Stimulated activated CD4-positive, alpha-beta T cell treated with anti-CD3 and anti-CD28 coated beads, Interleukin-12 subunit alpha, Interleukin-12 subunit beta, amount 100 ng/mL, for 24 hours (primary cell): ENCODE data around the gene CTSL.
"Not testable (repeated sequence)": the region's sequence is repeated elsewhere in the genome, so short reads cannot be mapped to it uniquely, and the experiment has no call there.

Experiments
- DNase-seq, 2 experiments: peaks; one replicate each; pipeline ENCODE4 v3.0.0-alpha.2; 2020; ENCODE audit warnings: low read depth in 2 of 2

CTSL gene

GRCh38 chr9:87720173-87720572 is 5.7 kb upstream of the CTSL start:
- DNase-seq, result no peak

DNA sequence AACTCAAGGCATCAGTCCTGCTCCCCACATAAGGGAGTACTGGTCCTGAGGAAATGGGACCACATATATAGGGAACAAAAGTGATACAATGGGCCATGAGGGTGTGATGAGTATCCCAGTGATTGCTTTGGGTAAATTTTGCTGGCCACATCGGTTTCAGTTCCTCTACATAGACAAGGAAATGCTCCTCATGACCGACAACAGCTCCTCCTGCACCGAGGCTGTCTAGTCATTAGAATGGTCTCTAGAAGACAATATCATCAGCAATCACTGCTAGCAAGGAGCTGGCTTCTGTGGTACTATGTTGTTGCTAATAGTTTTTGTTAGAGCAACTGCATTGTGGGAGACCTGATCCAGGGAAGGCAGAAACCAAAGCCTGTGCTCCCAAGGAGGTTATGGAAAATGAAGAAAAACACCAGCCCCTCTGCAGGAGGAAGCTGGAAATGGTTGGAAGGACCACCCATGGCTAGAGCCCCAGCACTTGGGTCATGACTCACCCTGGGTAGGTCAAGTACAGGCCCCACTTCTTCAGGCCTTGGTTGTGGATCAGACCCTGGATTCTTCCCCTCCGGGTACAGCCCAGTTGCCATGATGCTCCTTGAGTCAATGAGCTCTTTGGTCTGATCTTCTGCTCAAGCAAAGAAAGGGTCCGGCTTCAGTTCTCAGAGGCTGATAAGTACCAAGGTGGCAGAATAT is 3.4 kb upstream of the CTSL start:
- no peak for DNase-seq

DNA sequence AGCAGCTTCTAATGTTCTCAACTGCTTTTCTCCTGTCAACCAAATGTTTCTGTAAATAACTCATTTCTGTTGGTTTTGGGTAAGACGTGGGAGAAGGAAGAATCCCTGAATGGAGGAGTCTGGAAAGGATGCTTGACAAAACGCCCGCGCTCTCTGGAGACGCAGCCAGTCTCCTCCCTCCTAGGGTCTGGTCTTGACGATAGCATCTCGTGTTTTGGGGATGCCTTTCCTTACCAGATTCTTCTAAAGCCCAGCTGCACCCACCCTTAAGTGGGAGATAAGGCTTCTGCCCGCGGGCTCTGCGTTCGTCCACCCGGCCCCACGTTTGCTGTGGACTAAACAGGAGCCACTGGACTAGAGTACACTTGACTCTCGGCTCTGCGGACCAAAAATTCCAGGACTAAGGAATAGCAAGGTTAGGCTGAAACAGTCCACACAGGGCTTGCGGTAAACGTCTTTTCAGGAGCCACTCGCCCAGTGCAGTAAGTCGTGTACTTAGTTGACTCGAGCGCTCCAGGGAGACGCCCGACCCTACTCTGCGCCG is 491 bp upstream of the CTSL start:
- no peak for DNase-seq

DNA sequence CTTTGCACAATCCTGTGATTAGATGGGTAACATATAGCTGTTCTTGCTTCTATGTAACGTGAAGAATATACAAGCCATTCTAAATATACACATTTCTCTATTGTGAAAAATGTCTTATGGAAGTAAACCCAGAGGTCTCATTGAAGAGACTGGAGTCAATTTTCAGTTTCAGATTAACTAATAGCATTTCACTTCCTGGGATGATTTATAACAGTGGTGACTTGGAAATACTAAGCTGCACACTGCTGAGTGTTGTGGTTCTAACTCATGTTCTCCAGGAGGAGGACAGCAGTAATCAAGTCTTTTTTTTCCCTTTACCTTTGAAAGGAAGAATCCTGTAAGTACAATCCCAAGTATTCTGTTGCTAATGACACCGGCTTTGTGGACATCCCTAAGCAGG is 3.3 kb downstream of the CTSL start:
- DNase-seq, result no peak

DNA sequence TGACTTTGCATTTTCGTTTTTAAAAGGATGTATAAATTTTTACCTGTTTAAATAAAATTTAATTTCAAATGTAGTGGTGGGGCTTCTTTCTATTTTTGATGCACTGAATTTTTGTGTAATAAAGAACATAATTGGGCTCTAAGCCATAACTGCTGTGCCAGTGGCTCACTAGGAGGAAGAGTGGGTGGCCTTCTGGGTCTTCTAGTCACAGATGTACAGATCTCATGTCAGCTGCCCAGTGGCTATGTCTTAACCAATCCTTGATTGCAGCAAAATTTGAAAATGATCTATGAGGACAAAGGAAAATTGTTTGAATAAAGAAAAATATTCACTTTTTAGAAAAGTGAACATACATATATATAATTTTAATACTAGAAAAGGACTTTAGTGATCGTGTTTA is 5.4 kb downstream of the CTSL start:
- no peak for DNase-seq

- no peak for DNase-seq
Observed at GRCh38 chr9:87732344-87732743, 6.4 kb downstream of the CTSL start.

DNA sequence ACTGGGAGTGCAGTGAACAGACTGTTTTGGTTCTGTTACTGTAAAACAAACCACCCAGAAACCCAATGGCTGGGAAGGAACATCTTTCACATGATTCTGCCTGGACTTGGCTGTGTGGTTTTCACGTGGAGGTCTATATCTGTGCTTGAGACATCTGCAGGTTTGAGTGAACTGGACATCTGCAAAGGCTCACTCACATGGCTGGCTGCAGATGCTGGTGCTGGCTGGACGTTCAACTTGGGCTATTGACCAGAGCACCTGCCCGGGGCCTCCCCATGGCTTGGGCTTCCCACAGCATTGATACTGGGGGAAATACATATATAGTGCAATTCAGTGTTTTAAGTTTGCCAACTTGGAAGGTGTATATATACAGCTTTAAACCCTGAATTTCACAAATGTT is 6.8 kb downstream of the CTSL start:
- no peak for DNase-seq

- no peak for DNase-seq
Observed at GRCh38 chr9:87733273-87734052, 7.5 kb downstream of the CTSL start.

DNA sequence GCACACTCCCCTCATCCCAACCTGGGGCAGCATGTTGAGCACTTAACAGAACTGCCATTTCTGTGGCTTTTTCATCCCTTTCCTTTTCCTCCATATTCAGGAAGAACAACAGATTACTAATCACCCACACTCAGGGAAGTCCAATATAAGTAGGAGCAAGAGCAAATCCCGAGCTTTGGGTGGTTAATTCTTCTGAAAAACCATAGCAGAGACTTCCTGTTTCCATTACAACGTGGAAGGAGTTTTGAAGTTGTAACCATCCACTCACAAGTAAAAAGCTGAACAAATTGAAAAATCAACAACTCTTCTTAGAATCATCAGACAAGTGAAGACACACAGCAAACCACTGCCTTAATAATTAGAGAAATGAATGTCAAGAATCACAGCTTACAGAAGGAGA is 8.2 kb downstream of the CTSL start:
- no peak for DNase-seq

DNA sequence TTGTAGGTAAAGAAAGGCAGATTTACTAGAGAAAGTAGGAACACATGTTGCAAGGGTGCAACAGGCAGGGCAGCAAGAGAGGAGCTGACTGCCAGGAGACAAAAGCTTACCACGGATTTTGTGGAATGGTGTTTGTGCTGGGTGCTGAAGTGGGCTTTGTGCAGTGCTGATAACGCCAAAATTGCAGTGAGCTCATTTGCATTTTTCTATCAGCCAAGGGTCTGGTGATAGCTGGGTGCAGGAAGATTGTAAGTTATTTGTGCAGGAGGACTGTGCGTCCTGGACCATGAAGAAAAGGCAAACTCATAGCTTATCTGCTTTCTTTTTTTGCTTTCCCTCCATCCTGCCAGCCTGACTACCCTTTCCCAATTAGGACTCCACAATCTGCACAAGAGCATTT is 13.6 kb downstream of the CTSL start:
- DNase-seq, result no peak

DNA sequence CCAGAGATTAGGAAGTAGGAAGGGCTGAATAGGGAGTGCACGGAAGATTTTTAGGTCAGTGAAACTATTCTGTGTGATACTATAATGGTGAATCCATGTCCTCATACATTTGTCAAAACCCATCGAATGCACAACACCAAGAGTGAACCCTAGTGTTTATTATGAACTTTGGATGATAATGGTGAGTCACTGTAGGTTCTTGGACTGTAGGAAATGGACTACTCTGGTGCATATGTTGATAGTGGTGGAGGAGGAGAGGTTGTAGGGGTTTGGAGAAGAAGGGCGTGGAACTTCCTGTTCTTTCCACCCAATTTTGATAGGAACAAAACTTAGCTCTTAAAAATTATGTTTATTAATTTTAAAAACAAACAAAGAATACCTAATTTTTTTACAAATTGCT is 14.3 kb downstream of the CTSL start:
- DNase-seq, result no peak

- no peak for DNase-seq
Observed at GRCh38 chr9:87741326-87741725, 15.4 kb downstream of the CTSL start.

- no peak for DNase-seq
Observed at GRCh38 chr9:87741891-87742290, 16.0 kb downstream of the CTSL start.

- no peak for DNase-seq
Observed at GRCh38 chr9:87742813-87743428, 17.0 kb downstream of the CTSL start.

- not testable (repeated sequence) for DNase-seq
Observed at GRCh38 chr9:87744247-87744646, 18.3 kb downstream of the CTSL start.

DNA sequence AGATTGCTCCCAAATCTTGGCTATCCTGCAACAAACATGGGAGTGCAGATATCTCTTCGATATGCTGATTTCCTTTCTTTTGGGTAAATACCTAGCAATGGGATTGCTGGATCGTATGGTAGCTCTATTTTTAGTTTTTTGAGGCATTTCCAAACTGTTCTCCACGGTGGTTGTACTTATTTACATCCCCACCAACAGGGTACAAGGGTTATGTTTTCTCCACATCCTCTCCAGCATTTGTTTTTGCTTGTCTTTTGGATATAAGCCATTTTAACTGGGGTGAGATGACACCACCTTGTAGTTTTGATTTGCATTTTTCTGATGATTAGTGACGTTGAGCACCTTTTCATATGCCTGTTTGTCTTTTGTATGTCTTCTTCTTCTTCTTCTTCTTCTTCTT is 20.3 kb downstream of the CTSL start:
- DNase-seq, result no peak

GRCh38 chr9:87748881-87749280 is 23.0 kb downstream of the CTSL start:
- no peak for DNase-seq

- DNase-seq, result no peak
Observed at GRCh38 chr9:87749335-87750035, 23.6 kb downstream of the CTSL start.

DNA sequence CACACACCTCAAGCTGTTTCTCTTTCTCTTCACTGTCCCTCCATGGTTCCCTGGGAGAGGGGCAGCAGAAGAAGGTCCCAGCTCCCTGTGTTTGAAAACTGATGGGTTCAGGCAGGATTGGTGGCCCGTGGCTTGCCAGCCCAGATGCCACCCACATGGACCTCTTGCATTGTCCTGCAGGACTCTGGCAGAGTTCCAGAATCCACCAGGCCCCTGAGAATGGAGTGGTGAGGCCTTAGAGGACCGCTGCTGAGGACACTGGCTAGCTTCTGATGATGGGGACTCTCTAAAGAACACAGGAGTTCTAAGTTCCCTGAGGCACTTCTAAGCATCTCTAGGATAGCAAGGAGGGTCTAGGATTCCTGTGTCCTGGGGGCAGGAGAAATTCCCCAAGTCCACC is 24.8 kb downstream of the CTSL start:
- no peak for DNase-seq

DNA sequence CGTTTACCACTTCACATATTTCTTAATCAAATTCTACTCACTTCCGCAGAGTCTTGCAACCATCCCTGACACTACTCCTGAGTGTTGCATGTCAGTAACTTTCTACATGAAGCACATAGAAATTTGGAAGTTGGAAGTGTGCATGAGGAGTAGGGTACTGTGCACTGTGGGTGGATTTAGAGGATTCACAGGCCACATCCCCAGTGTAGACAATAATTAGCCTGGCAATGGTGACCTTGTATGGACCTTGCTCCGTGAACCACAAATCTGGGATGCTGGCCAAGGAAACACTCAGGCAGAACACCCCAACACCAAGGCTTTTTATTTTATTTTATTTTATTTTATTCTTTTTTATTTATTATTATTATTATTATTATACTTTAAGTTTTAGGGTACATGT is 25.5 kb downstream of the CTSL start:
- DNase-seq, result no peak

- DNase-seq, result no peak
Observed at GRCh38 chr9:87751868-87752267, 25.9 kb downstream of the CTSL start.

- DNase-seq, result no peak
Observed at GRCh38 chr9:87753313-87753712, 27.4 kb downstream of the CTSL start.
